ENCODE measurements around the gene NQO2. TPM values are rescaled to one million over a fixed set of nuclear protein-coding genes. Genes with fewer than 3 reads are reported as not detected.

Gene NQO2
- total and polyA plus RNA-seq, 7 donors, result 42.8 to 201 (median 119) TPM

- Histone ChIP-seq H3K36me3 (ENCODE audit: insufficient read depth in 1 of 2, low read depth in 1 of 2) (no peaks in the 10 kb centered on the region), H3K9me3 (no peaks in the 10 kb centered on the region), H3K27ac (no peak overlapping the region), H3K4me1 (no peaks in the 10 kb centered on the region), H3K4me3 (no peak overlapping the region), H3K27me3 (ENCODE audit: insufficient read depth in 3 of 3, low read length in 2 of 3) (no peaks in the 10 kb centered on the region)
- 55 to 80% (median 62%) methylated on average over 15 of the region's 15 CpGs for WGBS, 3 donors
- TF ChIP-seq CTCF (IDR thresholded peaks at IDR 0.05), result no peak
- no peak for DNase-seq
- intact Hi-C loops (cut with DNase I), result no loop called here
- ATAC-seq, result peak in 2 of 4 donors; percentile 50 to 60
Observed at GRCh38 chr6:3031857-3032640, 32.4 kb downstream of the NQO2 start.

GRCh38 chr6:3032986-3033385 is 33.3 kb downstream of the NQO2 start:
- H3K9me3 ChIP-seq, result no peaks in the 10 kb centered on the region
- H3K36me3 ChIP-seq (ENCODE audit: insufficient read depth in 1 of 2, low read depth in 1 of 2), result no peaks in the 10 kb centered on the region
- no peaks in the 10 kb centered on the region for H3K27me3 ChIP-seq (ENCODE audit: insufficient read depth in 3 of 3, low read length in 2 of 3)
- no peak for TF ChIP-seq CTCF (IDR thresholded peaks at IDR 0.05)
- no peak overlapping the region for H3K27ac ChIP-seq
- H3K4me1 ChIP-seq, result no peaks in the 10 kb centered on the region
- ATAC-seq (no peak), DNase-seq (no peak)
- 89 to 94% (median 93%) methylated on average over 3 of the region's 3 CpGs for WGBS, 3 donors
- no peak overlapping the region for H3K4me3 ChIP-seq
- intact Hi-C loops (cut with DNase I), result no loop called here

- no peak overlapping the region for H3K4me3 ChIP-seq
- H3K27ac ChIP-seq, result no peak overlapping the region
- DNase-seq (no peak), ATAC-seq (no peak)
- TF ChIP-seq CTCF (IDR thresholded peaks at IDR 0.05), result no peak
- WGBS, 3 donors, result 77 to 79% (median 77%) methylated on average over 5 of the region's 5 CpGs
- intact Hi-C loops (cut with DNase I), result no loop called here
- H3K27me3 ChIP-seq (ENCODE audit: insufficient read depth in 3 of 3, low read length in 2 of 3), result no peaks in the 10 kb centered on the region
- H3K36me3 ChIP-seq (ENCODE audit: insufficient read depth in 1 of 2, low read depth in 1 of 2), result no peaks in the 10 kb centered on the region
- H3K9me3 ChIP-seq, result no peaks in the 10 kb centered on the region
- no peaks in the 10 kb centered on the region for H3K4me1 ChIP-seq
Observed at GRCh38 chr6:3033652-3034051, 34.0 kb downstream of the NQO2 start.

GRCh38 chr6:3035397-3035796 is 35.7 kb downstream of the NQO2 start:
- no peaks in the 10 kb centered on the region for H3K36me3 ChIP-seq (ENCODE audit: insufficient read depth in 1 of 2, low read depth in 1 of 2)
- intact Hi-C loops (cut with DNase I), result no loop called here
- DNase-seq (no peak), ATAC-seq (no peak)
- H3K9me3 ChIP-seq, result no peaks in the 10 kb centered on the region
- no peak for TF ChIP-seq CTCF (IDR thresholded peaks at IDR 0.05)
- H3K27me3 ChIP-seq (ENCODE audit: insufficient read depth in 3 of 3, low read length in 2 of 3), result no peaks in the 10 kb centered on the region
- 66 to 92% (median 67%) methylated on average over 5 of the region's 5 CpGs for WGBS, 3 donors
- H3K27ac ChIP-seq, result no peak overlapping the region
- H3K4me1 ChIP-seq, result no peaks in the 10 kb centered on the region
- H3K4me3 ChIP-seq, result no peak overlapping the region
